ENCODE results near the gene CFHR3. TPM values are rescaled to one million over a fixed set of nuclear protein-coding genes. Genes with fewer than 3 reads are reported as not detected.
"Not testable (repeated sequence)": the region's sequence is repeated elsewhere in the genome, so short reads cannot be mapped to it uniquely, and the experiment has no call there.

CFHR3 gene
- total RNA-seq, 1 experiment from 2014 or later = not detected

DNA sequence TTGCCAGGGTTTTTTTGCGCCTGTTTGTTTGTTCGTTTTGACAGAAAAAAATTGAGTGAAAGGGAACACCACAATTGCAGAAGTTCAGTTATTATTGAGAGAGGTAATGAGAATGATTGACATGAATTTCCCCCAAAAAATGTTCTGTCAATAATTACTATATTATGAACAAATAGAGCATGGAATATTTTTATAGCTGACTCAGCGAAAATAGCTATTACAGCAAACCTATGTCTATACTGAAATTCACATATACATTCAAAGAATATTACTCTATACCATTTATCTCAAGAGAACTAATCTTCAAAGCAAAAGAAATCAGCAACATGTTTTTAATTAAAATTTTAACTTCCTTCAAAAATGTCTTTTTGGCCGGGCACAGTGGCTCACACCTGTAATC, 4.8 kb upstream of the CFHR3 start:
- H4K20me1 ChIP-seq (ENCODE audit: insufficient read depth); H3K4me2 ChIP-seq (ENCODE audit: low read length); H3K9ac ChIP-seq (ENCODE audit: low read length); H3K27ac ChIP-seq (ENCODE audit: low read depth, low read length); H3K79me2 ChIP-seq (ENCODE audit: insufficient read depth, low read length); POLR2A ChIA-PET; H3K36me3 ChIP-seq (ENCODE audit: control insufficient read depth in 1 of 2, insufficient read depth in 2 of 2, low read length in 2 of 2); CTCF ChIA-PET; H2AFZ ChIP-seq (ENCODE audit: low read depth, low read length, poor library complexity, severe bottlenecking); ATAC-seq; DNase-seq (ENCODE audit: low read depth, low spot score); H3K27me3 ChIP-seq (ENCODE audit: insufficient read depth, low read length); RAD21 ChIA-PET (ENCODE audit: low non-redundant PET in 1 of 2, low total read pairs in 2 of 2, uncharacterized antibody in 2 of 2, unreplicated experiment in 2 of 2); H3K9me3 ChIP-seq (ENCODE audit: control insufficient read depth in 1 of 2, insufficient read depth in 1 of 2, low read depth in 1 of 2, low read length in 2 of 2); intact Hi-C loops (cut with micrococcal nuclease); H3K4me3 ChIP-seq (replicated peaks in 1 of 2; ENCODE audit: low read depth in 1 of 2, low read length in 2 of 2); H3K4me1 ChIP-seq (ENCODE audit: control insufficient read depth in 1 of 2, insufficient read depth in 2 of 2, low read length in 2 of 2); H3K9me2 ChIP-seq (ENCODE audit: insufficient read depth); BruUV-seq (replicated peaks): not testable (repeated sequence)

DNA sequence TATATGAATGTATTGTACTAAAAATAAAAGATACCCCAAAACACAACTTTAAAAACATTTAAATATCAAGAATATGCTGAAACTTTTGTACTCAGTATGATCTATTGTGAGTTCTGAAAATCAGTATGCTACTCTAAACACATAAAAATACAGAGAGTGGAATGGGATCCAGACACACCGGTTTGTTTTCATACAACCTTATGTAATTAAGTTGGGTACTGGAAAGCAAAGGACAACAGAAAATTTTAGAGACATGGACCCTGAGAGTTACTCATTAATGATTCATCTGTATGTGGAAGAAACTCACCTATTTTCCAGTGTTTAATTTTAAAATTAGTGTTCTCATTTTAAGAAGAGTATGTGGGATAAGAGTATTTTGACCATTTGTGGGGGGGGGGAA, 927 bp upstream of the CFHR3 start:
- ATAC-seq = no peak
- Histone ChIP-seq H3K79me2 (ENCODE audit: insufficient read depth, low read length) (no peaks in the 10 kb centered on the region), H3K27me3 (ENCODE audit: insufficient read depth, low read length) (no peaks in the 10 kb centered on the region), H3K36me3 (ENCODE audit: control insufficient read depth in 1 of 2, insufficient read depth in 2 of 2, low read length in 2 of 2) (no peaks in the 10 kb centered on the region), H3K27ac (ENCODE audit: low read depth, low read length) (no peak overlapping the region), H3K4me2 (ENCODE audit: low read length) (no peak overlapping the region), H3K9me2 (ENCODE audit: insufficient read depth) (no peaks in the 10 kb centered on the region), H3K9me3 (ENCODE audit: control insufficient read depth in 1 of 2, insufficient read depth in 1 of 2, low read depth in 1 of 2, low read length in 2 of 2) (no peaks in the 10 kb centered on the region), H3K9ac (ENCODE audit: low read length) (no peak overlapping the region), H3K4me3 (replicated peaks in 1 of 2; ENCODE audit: low read depth in 1 of 2, low read length in 2 of 2) (no peak overlapping the region), H4K20me1 (ENCODE audit: insufficient read depth) (no peaks in the 10 kb centered on the region), H3K4me1 (ENCODE audit: control insufficient read depth in 1 of 2, insufficient read depth in 2 of 2, low read length in 2 of 2) (no peaks in the 10 kb centered on the region), H2AFZ (ENCODE audit: low read depth, low read length, poor library complexity, severe bottlenecking) (no peak overlapping the region)
- RAD21 ChIA-PET (ENCODE audit: low non-redundant PET in 1 of 2, low total read pairs in 2 of 2, uncharacterized antibody in 2 of 2, unreplicated experiment in 2 of 2) = no interaction called here
- POLR2A ChIA-PET = no interaction called here
- CTCF ChIA-PET = no interaction called here
- no peak for DNase-seq (ENCODE audit: low read depth, low spot score)
- no TSS peak for BruUV-seq (replicated peaks)
- intact Hi-C loops (cut with micrococcal nuclease) = no loop called here
- TF ChIP-seq POLR2AphosphoS5 (IDR thresholded peaks at IDR 0.05; ENCODE audit: low read depth, low read length) (no peak), ZFX (IDR thresholded peaks at IDR 0.05) (no peak), CBX3 (IDR thresholded peaks at IDR 0.05; ENCODE audit: low read depth) (no peak), ELF1 (IDR thresholded peaks at IDR 0.05; ENCODE audit: borderline replicate concordance, low read depth) (no peak), EZH2phosphoT487 (IDR thresholded peaks at IDR 0.05; ENCODE audit: borderline replicate concordance) (no peak), SP1 (IDR thresholded peaks at IDR 0.05; ENCODE audit: low read depth) (no peak), POLR2A (IDR thresholded peaks at IDR 0.05; ENCODE audit: borderline replicate concordance, extremely low read depth, insufficient read depth, insufficient read length) (no peak), YY1 (IDR thresholded peaks at IDR 0.05; ENCODE audit: extremely low read depth, insufficient replicate concordance, low read depth, low read length) (no peak), EGR1 (IDR thresholded peaks at IDR 0.05; ENCODE audit: low read depth) (no peak), SIN3A (IDR thresholded peaks at IDR 0.05; ENCODE audit: low read depth) (no peak)
- TF ChIP-seq, protein P1, sequence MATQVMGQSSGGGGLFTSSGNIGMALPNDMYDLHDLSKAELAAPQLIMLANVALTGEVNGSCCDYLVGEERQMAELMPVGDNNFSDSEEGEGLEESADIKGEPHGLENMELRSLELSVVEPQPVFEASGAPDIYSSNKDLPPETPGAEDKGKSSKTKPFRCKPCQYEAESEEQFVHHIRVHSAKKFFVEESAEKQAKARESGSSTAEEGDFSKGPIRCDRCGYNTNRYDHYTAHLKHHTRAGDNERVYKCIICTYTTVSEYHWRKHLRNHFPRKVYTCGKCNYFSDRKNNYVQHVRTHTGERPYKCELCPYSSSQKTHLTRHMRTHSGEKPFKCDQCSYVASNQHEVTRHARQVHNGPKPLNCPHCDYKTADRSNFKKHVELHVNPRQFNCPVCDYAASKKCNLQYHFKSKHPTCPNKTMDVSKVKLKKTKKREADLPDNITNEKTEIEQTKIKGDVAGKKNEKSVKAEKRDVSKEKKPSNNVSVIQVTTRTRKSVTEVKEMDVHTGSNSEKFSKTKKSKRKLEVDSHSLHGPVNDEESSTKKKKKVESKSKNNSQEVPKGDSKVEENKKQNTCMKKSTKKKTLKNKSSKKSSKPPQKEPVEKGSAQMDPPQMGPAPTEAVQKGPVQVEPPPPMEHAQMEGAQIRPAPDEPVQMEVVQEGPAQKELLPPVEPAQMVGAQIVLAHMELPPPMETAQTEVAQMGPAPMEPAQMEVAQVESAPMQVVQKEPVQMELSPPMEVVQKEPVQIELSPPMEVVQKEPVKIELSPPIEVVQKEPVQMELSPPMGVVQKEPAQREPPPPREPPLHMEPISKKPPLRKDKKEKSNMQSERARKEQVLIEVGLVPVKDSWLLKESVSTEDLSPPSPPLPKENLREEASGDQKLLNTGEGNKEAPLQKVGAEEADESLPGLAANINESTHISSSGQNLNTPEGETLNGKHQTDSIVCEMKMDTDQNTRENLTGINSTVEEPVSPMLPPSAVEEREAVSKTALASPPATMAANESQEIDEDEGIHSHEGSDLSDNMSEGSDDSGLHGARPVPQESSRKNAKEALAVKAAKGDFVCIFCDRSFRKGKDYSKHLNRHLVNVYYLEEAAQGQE (IDR thresholded peaks at IDR 0.05; ENCODE audit: low read depth) = no peak
- TF ChIP-seq, protein P2, sequence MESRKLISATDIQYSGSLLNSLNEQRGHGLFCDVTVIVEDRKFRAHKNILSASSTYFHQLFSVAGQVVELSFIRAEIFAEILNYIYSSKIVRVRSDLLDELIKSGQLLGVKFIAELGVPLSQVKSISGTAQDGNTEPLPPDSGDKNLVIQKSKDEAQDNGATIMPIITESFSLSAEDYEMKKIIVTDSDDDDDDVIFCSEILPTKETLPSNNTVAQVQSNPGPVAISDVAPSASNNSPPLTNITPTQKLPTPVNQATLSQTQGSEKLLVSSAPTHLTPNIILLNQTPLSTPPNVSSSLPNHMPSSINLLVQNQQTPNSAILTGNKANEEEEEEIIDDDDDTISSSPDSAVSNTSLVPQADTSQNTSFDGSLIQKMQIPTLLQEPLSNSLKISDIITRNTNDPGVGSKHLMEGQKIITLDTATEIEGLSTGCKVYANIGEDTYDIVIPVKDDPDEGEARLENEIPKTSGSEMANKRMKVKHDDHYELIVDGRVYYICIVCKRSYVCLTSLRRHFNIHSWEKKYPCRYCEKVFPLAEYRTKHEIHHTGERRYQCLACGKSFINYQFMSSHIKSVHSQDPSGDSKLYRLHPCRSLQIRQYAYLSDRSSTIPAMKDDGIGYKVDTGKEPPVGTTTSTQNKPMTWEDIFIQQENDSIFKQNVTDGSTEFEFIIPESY (IDR thresholded peaks at IDR 0.05; ENCODE audit: extremely low read depth, insufficient replicate concordance, low read length) = no peak
- TF ChIP-seq, protein P3, sequence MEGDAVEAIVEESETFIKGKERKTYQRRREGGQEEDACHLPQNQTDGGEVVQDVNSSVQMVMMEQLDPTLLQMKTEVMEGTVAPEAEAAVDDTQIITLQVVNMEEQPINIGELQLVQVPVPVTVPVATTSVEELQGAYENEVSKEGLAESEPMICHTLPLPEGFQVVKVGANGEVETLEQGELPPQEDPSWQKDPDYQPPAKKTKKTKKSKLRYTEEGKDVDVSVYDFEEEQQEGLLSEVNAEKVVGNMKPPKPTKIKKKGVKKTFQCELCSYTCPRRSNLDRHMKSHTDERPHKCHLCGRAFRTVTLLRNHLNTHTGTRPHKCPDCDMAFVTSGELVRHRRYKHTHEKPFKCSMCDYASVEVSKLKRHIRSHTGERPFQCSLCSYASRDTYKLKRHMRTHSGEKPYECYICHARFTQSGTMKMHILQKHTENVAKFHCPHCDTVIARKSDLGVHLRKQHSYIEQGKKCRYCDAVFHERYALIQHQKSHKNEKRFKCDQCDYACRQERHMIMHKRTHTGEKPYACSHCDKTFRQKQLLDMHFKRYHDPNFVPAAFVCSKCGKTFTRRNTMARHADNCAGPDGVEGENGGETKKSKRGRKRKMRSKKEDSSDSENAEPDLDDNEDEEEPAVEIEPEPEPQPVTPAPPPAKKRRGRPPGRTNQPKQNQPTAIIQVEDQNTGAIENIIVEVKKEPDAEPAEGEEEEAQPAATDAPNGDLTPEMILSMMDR (IDR thresholded peaks at IDR 0.05 in 2 of 3, conservative IDR thresholded peaks at IDR 0.05 in 1 of 3; ENCODE audit: borderline replicate concordance in 1 of 3, insufficient read depth in 1 of 3, low read depth in 2 of 3, low read length in 2 of 3) = no peak
- TF ChIP-seq, protein P4, sequence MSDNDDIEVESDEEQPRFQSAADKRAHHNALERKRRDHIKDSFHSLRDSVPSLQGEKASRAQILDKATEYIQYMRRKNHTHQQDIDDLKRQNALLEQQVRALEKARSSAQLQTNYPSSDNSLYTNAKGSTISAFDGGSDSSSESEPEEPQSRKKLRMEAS (IDR thresholded peaks at IDR 0.05) = no peak
